Activated B cell treated with CpG ODN at 0.5 μM for 24 hours (primary cell): ENCODE measurements around the gene FBXO41. TPM values are rescaled to one million over a fixed set of nuclear protein-coding genes. Genes with fewer than 3 reads are reported as not detected.

ENCODE experiments used
- ATAC-seq: fragments of 200-7000 bp; cut with Tn5 transposase; one replicate; pipeline ENCODE4 v1.10.0; 2021; ENCODE audit warnings: low read depth, mild to moderate bottlenecking, moderate library complexity
- CTCF ChIA-PET: fragments of 350-600 bp; sonication (Branson Sonifier 250); formaldehyde crosslinking; loops from one replicate; lab custom pipeline; 2021; ENCODE audit warnings: antibody characterized with exemption; lab: Charles Lee
- POLR2A ChIA-PET: fragments of 350-600 bp; sonication (Branson Sonifier 250); formaldehyde crosslinking; loops from one replicate; lab custom pipeline; 2021; ENCODE audit warnings: antibody characterized with exemption; lab: Charles Lee
- DNase-seq: peaks from one replicate; pipeline ENCODE4 v3.0.0; 2022
- H3K27ac Mint-ChIP-seq: one replicate; pipeline ENCODE4 v1.8.0; 2020; ENCODE audit warnings: mixed read lengths
- H3K27me3 Mint-ChIP-seq: one replicate; pipeline ENCODE4 v1.8.0; 2021; ENCODE audit warnings: mixed read lengths
- H3K36me3 Mint-ChIP-seq: one replicate; pipeline ENCODE4 v1.8.0; 2021; ENCODE audit warnings: low read depth, mixed read lengths
- H3K4me1 Mint-ChIP-seq: one replicate; pipeline ENCODE4 v1.8.0; 2021; ENCODE audit warnings: mixed read lengths
- H3K4me3 Mint-ChIP-seq: one replicate; pipeline ENCODE4 v1.8.0; 2020; ENCODE audit warnings: mild to moderate bottlenecking, mixed read lengths
- H3K9me3 Mint-ChIP-seq: one replicate; pipeline ENCODE4 v1.8.0; 2020; ENCODE audit warnings: mixed read lengths
- intact Hi-C: fragments of 100-400 bp; cut with micrococcal nuclease; formaldehyde crosslinking; loops from one replicate; pipeline ENCODE4 v1.15.1; 2024
- total RNA-seq: library from RNA; stranded (reverse); gene quantifications from 2 replicates; pipeline ENCODE4 v1.2.3, GENCODE V29; 2022
- TF ChIP-seq, protein P1 (sequence below): fragments of 200-600 bp; IDR thresholded peaks from one replicate; pipeline ENCODE4 v1.8.0; 2022; ENCODE audit warnings: antibody characterized with exemption, mild to moderate bottlenecking

The FBXO41 gene
- total RNA-seq, 1 donor from 2014 or later = 25.7 TPM

DNA sequence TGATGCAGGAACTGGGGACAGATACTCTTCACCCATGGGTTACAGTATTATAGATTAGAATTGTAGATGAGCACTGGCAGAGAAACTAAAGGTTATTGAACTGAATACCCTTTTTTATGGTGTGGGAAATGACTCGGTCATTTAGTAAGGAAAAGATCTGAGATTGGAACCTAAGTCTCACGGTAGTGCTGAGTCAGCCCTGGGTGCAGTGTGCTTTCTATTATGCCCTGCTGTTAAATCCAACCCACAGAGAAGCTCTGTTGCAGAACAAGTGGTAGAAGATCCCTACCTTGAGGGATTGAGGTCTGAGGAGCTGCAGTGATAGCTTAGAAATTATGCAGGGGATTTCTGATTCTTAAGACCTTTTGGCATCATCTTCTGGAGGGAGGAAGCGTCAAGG is 37.4 kb downstream of the FBXO41 start:
- Mint-ChIP-seq H3K27ac (no peak overlapping the region), H3K4me1 (no peaks in the 10 kb centered on the region), H3K27me3 (no peaks in the 10 kb centered on the region), H3K9me3 (no peaks in the 10 kb centered on the region), H3K36me3 (peaks cover 90% of the 10 kb centered on the region), H3K4me3 (no peak overlapping the region)
- no peak for DNase-seq
- intact Hi-C loops = no loop called here
- ChIA-PET CTCF (no interaction called here), POLR2A (interaction anchor here (0.6 to 0.8 kb wide), 2 partner anchors 13 to 95 kb away, joined by 3 to 4 read pairs; partner anchors contain the start of gene CCT7)
- TF ChIP-seq, protein P1, sequence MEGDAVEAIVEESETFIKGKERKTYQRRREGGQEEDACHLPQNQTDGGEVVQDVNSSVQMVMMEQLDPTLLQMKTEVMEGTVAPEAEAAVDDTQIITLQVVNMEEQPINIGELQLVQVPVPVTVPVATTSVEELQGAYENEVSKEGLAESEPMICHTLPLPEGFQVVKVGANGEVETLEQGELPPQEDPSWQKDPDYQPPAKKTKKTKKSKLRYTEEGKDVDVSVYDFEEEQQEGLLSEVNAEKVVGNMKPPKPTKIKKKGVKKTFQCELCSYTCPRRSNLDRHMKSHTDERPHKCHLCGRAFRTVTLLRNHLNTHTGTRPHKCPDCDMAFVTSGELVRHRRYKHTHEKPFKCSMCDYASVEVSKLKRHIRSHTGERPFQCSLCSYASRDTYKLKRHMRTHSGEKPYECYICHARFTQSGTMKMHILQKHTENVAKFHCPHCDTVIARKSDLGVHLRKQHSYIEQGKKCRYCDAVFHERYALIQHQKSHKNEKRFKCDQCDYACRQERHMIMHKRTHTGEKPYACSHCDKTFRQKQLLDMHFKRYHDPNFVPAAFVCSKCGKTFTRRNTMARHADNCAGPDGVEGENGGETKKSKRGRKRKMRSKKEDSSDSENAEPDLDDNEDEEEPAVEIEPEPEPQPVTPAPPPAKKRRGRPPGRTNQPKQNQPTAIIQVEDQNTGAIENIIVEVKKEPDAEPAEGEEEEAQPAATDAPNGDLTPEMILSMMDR = no peak
- no peak for ATAC-seq

DNA sequence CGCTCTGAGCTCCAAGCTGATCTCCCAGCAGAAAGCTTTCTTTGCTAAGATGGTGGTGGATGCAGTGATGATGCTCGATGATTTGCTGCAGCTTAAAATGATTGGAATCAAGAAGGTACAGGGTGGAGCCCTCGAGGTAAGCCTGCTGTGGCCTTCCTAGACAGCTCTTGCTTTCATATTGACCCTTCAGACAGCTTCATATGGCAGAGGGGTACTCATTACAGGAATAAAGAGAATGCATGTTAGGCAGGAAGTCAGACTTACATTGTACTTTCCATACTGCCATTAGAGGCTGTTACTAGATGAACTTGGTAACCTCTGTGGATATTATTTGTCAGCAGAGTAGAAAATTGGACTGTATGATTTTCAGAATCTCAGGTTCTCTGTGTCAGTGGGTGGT is 39.7 kb downstream of the FBXO41 start:
- TF ChIP-seq, protein P1 = no peak
- CTCF ChIA-PET = no interaction called here
- no peak for ATAC-seq
- Mint-ChIP-seq H3K9me3 (no peaks in the 10 kb centered on the region), H3K36me3 (peaks cover 88% of the 10 kb centered on the region), H3K4me1 (no peaks in the 10 kb centered on the region), H3K4me3 (no peak overlapping the region), H3K27me3 (no peaks in the 10 kb centered on the region), H3K27ac (no peak overlapping the region)
- POLR2A ChIA-PET = no interaction called here
- DNase-seq = no peak
- intact Hi-C loops = no loop called here

DNA sequence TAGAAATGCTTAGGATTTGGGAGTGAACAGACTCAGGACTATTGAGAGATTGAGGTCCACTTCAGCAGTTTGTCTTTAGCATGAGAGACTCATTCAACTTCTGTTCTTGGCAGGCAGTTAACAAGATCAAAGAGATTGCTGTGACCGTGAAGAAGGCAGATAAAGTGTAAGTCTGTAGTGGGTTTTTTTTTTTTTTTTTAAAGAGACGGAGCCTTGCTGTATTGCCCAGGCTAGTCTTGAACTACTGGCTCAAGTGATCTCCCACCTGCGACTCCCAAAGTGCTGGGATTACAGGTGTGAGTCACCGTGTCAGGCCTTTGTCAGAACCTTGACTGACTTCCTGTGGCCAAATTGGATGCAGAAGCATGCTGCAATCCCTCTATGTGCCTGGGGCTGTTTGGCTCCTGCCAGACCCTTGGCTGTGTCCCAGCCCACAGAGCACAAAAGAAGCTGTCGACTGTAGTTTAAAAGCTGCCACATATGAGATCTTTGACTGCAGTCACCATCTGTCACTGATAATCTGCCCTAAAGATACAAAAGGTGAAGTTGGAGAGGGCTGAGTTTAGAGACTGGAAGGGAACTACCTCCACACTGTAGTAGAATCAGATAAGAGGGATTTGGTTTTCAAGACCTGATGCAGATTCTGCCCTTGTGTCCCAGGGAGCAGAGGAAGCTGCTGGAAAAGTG is 40.3 kb downstream of the FBXO41 start:
- CTCF ChIA-PET = no interaction called here
- Mint-ChIP-seq H3K27me3 (no peaks in the 10 kb centered on the region), H3K9me3 (no peaks in the 10 kb centered on the region), H3K27ac (no peak overlapping the region), H3K36me3 (peaks cover 88% of the 10 kb centered on the region), H3K4me1 (peaks cover 1% of the 10 kb centered on the region), H3K4me3 (no peak overlapping the region)
- DNase-seq (no peak), ATAC-seq (no peak)
- POLR2A ChIA-PET = no interaction called here
- intact Hi-C loops = loop anchor here (2.0 kb wide), 1 partner anchor 25 kb away; no protein-coding TSS in a partner anchor
- TF ChIP-seq, protein P1 = no peak

DNA sequence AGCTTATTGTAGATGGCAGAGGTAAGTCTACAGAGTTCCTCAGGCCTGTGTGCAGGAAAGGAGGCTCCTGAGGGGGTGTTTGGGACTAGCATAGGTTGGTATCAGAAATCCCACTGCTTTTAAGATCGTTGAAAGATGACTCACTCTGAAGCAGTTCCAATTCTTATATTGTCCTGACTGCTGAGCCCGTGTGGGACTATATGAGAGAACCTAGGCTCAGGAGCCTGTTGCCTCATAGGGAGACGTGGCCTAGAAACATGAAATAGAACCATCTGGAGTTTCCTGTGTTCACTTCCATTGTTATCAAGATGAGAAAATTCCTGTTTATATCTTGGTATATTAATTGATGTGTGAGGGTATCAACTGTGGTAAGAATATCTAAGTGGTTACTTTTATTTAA is 44.5 kb downstream of the FBXO41 start:
- ChIA-PET CTCF (no interaction called here), POLR2A (no interaction called here)
- H3K27me3 Mint-ChIP-seq = no peaks in the 10 kb centered on the region
- TF ChIP-seq, protein P1 = no peak
- peaks cover 26% of the 10 kb centered on the region for H3K4me1 Mint-ChIP-seq
- DNase-seq (no peak), ATAC-seq (no peak)
- no peaks in the 10 kb centered on the region for H3K9me3 Mint-ChIP-seq
- no peak overlapping the region for H3K4me3 Mint-ChIP-seq
- no peak overlapping the region for H3K27ac Mint-ChIP-seq
- intact Hi-C loops = no loop called here
- peaks cover 75% of the 10 kb centered on the region for H3K36me3 Mint-ChIP-seq

DNA sequence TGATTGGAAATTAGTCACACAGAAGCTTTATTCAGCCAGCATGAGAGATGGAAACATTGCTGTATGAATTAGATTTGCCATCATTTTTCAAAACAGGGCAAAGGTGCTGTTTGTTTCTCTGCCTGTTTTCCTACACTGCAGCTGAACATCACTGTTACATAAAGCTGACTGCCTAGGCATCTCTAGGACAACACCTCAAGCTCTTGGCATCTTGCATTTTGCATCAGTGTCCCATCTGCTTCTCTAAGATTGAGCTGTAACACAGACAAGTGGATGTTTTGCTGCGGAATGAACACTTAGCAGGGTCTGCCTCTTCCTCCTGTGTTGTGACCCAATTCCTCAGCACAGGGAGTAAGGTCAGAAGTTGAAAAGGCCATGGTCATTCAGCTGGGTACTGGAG is 45.3 kb downstream of the FBXO41 start:
- Mint-ChIP-seq H3K27me3 (no peaks in the 10 kb centered on the region), H3K4me3 (no peak overlapping the region), H3K4me1 (peaks cover 32% of the 10 kb centered on the region), H3K36me3 (peaks cover 72% of the 10 kb centered on the region), H3K9me3 (no peaks in the 10 kb centered on the region), H3K27ac (no peak overlapping the region)
- CTCF ChIA-PET = no interaction called here
- intact Hi-C loops = no loop called here
- TF ChIP-seq, protein P1 = no peak
- DNase-seq = no peak
- no peak for ATAC-seq
- POLR2A ChIA-PET = interaction anchor here (1.2 kb wide), 1 partner anchor 45 kb away, joined by 4 read pairs; the partner anchor contains the start of gene FBXO41
